ENCODE measurements around the gene PALD1.
A peak's percentile ranks its signal among the peaks of the same experiment; 100 is the strongest.

PALD1 gene

DNA sequence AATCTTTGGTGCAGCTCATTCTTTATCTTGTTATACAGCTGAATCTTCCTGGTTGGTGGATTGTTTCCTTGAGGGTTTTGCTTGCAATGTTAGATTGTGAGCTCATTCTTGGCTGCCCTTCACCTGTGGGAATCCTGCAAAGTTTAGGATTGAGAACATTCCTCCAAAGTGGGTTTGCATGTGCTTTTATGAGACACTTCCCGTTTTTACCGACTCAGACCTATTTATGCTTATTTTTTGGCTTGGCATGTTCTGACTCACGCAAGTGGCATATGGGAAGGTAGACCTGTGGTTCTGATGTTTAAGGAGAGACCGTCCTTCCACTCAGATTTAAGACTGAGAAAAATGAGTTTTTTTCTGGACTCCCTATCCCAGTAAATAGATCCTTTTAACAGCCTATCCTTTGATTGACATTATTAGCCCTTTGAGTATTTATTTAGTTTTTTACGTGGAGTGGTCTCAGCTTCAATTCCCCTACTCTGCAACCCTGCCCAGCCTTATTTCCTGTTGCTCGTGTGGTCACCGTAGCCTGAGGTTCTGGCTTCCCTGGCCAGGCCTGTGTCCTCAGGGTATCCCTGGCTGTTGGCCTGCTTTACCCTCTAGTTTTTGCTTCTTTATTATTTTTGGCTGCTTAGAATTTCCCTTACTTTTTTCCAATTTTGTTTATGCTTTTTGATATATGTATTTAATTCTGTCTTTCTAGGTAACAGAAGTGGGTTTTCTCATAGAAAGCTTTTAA, 137.4 kb downstream of the PALD1 start:
- DNase-seq = no peak

DNA sequence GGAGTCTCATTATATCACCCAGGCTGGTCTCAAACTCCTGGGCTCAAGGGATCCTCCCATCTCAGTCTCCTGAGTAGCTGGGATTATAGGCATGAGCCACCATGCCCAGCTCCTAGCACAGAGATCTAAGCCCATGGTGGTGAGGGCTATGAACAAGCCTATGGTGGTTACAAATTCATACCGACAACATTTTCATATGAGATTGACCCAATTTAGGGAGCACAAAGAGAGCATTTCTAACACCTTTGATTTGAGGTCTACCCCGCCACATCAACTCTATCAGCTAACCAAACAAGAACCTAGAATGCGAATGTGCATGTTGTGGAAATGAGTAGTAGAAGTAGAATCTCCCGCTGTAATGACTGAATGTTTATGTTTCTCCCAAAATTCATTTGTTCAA, 138.2 kb downstream of the PALD1 start:
- peak; percentile 41 for DNase-seq

Data from CD4-positive, alpha-beta T cell treated with Interleukin-10 for 1 hour (primary cell).